Parathyroid adenoma (tissue), 2 donors: ENCODE results near the gene TUBB6.

Experiments
- H2AFZ ChIP-seq: fragments of 300-600 bp; sonication (generic); one replicate; pipeline ENCODE4 v1.7.0; 2017; ENCODE audit warnings: antibody characterized with exemption, mild to moderate bottlenecking
- H3K27ac ChIP-seq: fragments of 300-600 bp; sonication (generic); one replicate; pipeline ENCODE4 v1.7.0; 2017
- H3K27me3 ChIP-seq: fragments of 300-600 bp; sonication (generic); one replicate; pipeline ENCODE4 v1.7.0; 2017; ENCODE audit warnings: low read length; ENCODE audit not compliant: control insufficient read depth, insufficient read depth
- H3K36me3 ChIP-seq: fragments of 300-600 bp; sonication (generic); one replicate; pipeline ENCODE4 v1.7.0; 2017; ENCODE audit warnings: low read length; ENCODE audit not compliant: control insufficient read depth, insufficient read depth
- H3K4me1 ChIP-seq: fragments of 300-600 bp; sonication (generic); one replicate; pipeline ENCODE4 v1.7.0; 2017; ENCODE audit warnings: control low read depth
- H3K4me2 ChIP-seq: fragments of 300-600 bp; sonication (generic); one replicate; pipeline ENCODE4 v1.7.0; 2017; ENCODE audit warnings: low read length
- H3K4me3 ChIP-seq: fragments of 300-600 bp; sonication (generic); one replicate; pipeline ENCODE4 v1.7.0; 2017; ENCODE audit warnings: low read depth, low read length
- H3K79me2 ChIP-seq: fragments of 300-600 bp; sonication (generic); one replicate; pipeline ENCODE4 v1.7.0; 2017; ENCODE audit warnings: control low read depth
- H3K9ac ChIP-seq: fragments of 300-600 bp; sonication (generic); one replicate; pipeline ENCODE4 v1.7.0; 2017; ENCODE audit warnings: mild to moderate bottlenecking
- H3K9me3 ChIP-seq: fragments of 300-600 bp; sonication (generic); one replicate; pipeline ENCODE4 v1.7.0; 2017; ENCODE audit warnings: low read length; ENCODE audit not compliant: control insufficient read depth
- CTCF ChIP-seq: fragments of 300-600 bp; sonication (generic); IDR thresholded peaks from one replicate; pipeline ENCODE4 v1.7.0; 2017; ENCODE audit warnings: antibody characterized with exemption, mild to moderate bottlenecking
- donor health status: primary hyperparathyroidism.

TUBB6 gene

DNA sequence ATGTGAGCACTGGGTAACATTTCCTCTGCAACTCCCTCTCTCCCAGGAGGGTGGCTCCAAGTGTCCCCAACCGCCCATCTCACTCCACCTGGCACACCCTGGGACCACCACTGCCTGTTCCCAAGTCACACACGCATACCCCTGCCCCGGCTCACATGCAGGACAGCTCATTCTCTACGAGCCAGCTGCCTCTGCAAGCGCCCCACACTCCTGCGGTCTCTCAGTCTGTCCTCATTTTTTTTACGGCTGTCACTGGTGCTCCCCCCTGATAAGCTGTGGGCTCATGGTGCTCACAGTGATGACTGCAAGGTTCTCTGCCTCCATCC lies 38.2 kb downstream of the TUBB6 start:
- TF ChIP-seq CTCF, result no peak
- Histone ChIP-seq H3K79me2 (peaks cover 5% of the 10 kb centered on the region), H3K27me3 (no peaks in the 10 kb centered on the region), H2AFZ (no peak overlapping the region), H3K27ac (no peak overlapping the region), H3K4me3 (no peak overlapping the region), H3K36me3 (no peaks in the 10 kb centered on the region), H3K4me1 (no peaks in the 10 kb centered on the region), H3K9me3 (no peaks in the 10 kb centered on the region), H3K4me2 (no peak overlapping the region), H3K9ac (no peak overlapping the region)

GRCh38 chr18:12347895-12348294 lies 39.9 kb downstream of the TUBB6 start:
- TF ChIP-seq CTCF, result no peak
- no peak overlapping the region for H3K4me3 ChIP-seq
- H3K9me3 ChIP-seq, result no peaks in the 10 kb centered on the region
- H3K4me2 ChIP-seq, result no peak overlapping the region
- no peaks in the 10 kb centered on the region for H3K27me3 ChIP-seq
- H2AFZ ChIP-seq, result no peak overlapping the region
- peaks cover 5% of the 10 kb centered on the region for H3K79me2 ChIP-seq
- no peak overlapping the region for H3K27ac ChIP-seq
- H3K4me1 ChIP-seq, result no peaks in the 10 kb centered on the region
- no peak overlapping the region for H3K9ac ChIP-seq
- H3K36me3 ChIP-seq, result no peaks in the 10 kb centered on the region

DNA sequence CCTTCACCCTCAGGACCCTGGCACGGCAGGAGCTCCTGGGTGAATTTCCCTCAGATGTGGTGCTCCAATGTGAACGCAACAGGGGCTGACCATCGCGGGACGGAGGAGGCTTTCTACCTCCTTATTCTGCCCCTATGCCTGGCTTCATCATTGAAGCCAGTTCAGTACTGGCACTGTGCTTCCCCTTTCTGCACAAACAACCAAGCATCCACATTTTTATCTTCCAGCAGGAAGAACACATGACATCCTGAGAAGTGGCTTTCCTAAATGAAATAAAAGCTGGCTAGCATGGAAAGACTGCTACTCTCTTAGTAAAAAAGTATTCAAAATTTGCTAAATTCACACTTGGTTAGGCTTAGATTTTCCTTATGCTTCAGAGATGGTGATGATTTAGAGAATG lies 44.1 kb downstream of the TUBB6 start:
- Histone ChIP-seq H3K4me2 (no peak overlapping the region), H3K9me3 (no peaks in the 10 kb centered on the region), H2AFZ (no peak overlapping the region), H3K79me2 (peaks cover 8% of the 10 kb centered on the region), H3K27me3 (no peaks in the 10 kb centered on the region), H3K4me3 (no peak overlapping the region), H3K9ac (no peak overlapping the region), H3K36me3 (no peaks in the 10 kb centered on the region), H3K27ac (no peak overlapping the region), H3K4me1 (no peaks in the 10 kb centered on the region)
- no peak for TF ChIP-seq CTCF

DNA sequence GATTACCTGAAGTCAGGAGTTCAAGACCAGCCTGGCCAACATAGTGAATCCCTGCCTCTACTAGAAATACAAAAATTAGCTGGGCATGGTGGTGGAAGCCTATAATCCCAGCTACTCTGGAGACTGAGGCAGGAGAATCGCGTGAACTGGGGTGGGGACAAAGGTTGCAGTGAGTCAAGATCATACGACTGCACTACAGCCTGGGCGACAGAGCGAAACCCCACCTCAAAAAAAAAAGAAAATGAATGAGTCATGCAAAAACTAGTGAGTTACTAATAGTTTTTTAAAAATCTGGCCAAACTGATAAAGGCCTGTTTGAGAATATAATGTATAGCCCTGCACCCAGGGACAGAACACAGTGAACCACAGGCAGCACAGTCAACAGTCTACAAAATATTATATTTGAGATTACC lies 51.5 kb downstream of the TUBB6 start:
- Histone ChIP-seq H3K27ac (no peak overlapping the region), H3K27me3 (no peaks in the 10 kb centered on the region), H3K4me1 (peaks cover 2% of the 10 kb centered on the region), H3K4me2 (no peak overlapping the region), H3K4me3 (no peak overlapping the region), H3K79me2 (peaks cover 8% of the 10 kb centered on the region), H3K36me3 (no peaks in the 10 kb centered on the region), H2AFZ (no peak overlapping the region), H3K9ac (no peak overlapping the region), H3K9me3 (no peaks in the 10 kb centered on the region)
- no peak for TF ChIP-seq CTCF

- Histone ChIP-seq H3K27ac (no peak overlapping the region), H2AFZ (no peak overlapping the region), H3K9me3 (no peaks in the 10 kb centered on the region), H3K36me3 (no peaks in the 10 kb centered on the region), H3K4me2 (no peak overlapping the region), H3K4me1 (peaks cover 2% of the 10 kb centered on the region), H3K9ac (no peak overlapping the region), H3K4me3 (no peak overlapping the region), H3K79me2 (peaks cover 7% of the 10 kb centered on the region), H3K27me3 (no peaks in the 10 kb centered on the region)
- no peak for TF ChIP-seq CTCF
These were observed 53.8 kb downstream of the TUBB6 start for GRCh38 chr18:12361770-12362378.
